Liver (tissue), 9 donors: ENCODE results near the gene CIC. TPM values are rescaled to one million over a fixed set of nuclear protein-coding genes. Genes with fewer than 3 reads are reported as not detected.

ENCODE experiments used
- DNase-seq: peaks from one replicate; pipeline ENCODE4 v3.0.0-alpha.2; 2017; ENCODE audit warnings: low spot score
- H3K27ac ChIP-seq, 2 donors: one replicate each; pipeline ENCODE4 v1.7.0; 2013; ENCODE audit warnings: inconsistent platforms in 2 of 2, low read length in 2 of 2, control low read depth in 1 of 2, low read depth in 1 of 2, mild to moderate bottlenecking in 1 of 2
- H3K27me3 ChIP-seq, 4 donors: one replicate each; pipeline versions ENCODE4 v1.6.1 to v1.7.0; 2013; ENCODE audit warnings: low read length in 3 of 4, inconsistent platforms in 1 of 4, mild to moderate bottlenecking in 1 of 4, moderate library complexity in 1 of 4; ENCODE audit not compliant: control insufficient read depth in 4 of 4, insufficient read depth in 4 of 4
- H3K36me3 ChIP-seq, 4 donors: one replicate each; pipeline versions ENCODE4 v1.6.1 to v1.7.0; 2013; ENCODE audit warnings: low read length in 3 of 4, mild to moderate bottlenecking in 3 of 4, low read depth in 1 of 4, moderate library complexity in 1 of 4; ENCODE audit not compliant: control insufficient read depth in 4 of 4, insufficient read depth in 3 of 4
- H3K4me1 ChIP-seq, 4 donors: one replicate each; pipeline versions ENCODE4 v1.6.1 to v1.7.0; 2013; ENCODE audit warnings: low read length in 3 of 4, mild to moderate bottlenecking in 3 of 4, moderate library complexity in 1 of 4; ENCODE audit not compliant: control insufficient read depth in 4 of 4, insufficient read depth in 4 of 4
- H3K4me3 ChIP-seq, 3 donors: one replicate each; pipeline versions ENCODE4 v1.6.1 to v1.7.0; 2013; ENCODE audit warnings: low read length in 3 of 3, control low read depth in 1 of 3, low read depth in 1 of 3, mild to moderate bottlenecking in 1 of 3
- H3K9ac ChIP-seq, 2 donors: one replicate each; pipeline ENCODE4 v1.7.0; 2013; ENCODE audit warnings: low read length in 2 of 2, mild to moderate bottlenecking in 2 of 2, moderate library complexity in 2 of 2, control low read depth in 1 of 2, low read depth in 1 of 2
- H3K9me3 ChIP-seq, 4 donors: one replicate each; pipeline versions ENCODE4 v1.6.1 to v1.7.0; 2013; ENCODE audit warnings: low read length in 3 of 4; ENCODE audit not compliant: control insufficient read depth in 4 of 4
- CTCF ChIP-seq: fragments of 150-350 bp; IDR thresholded peaks from 2 replicates; pipeline ENCODE4 v1.5.1; 2017; ENCODE audit warnings: improper control_type of control experiment, low read depth, low read length; ENCODE audit not compliant: missing input control
- EGR1 ChIP-seq, 2 donors: IDR thresholded peaks; 2 replicates each; pipeline ENCODE4 v1.6.1; 2016 to 2018; ENCODE audit warnings: antibody characterized with exemption in 2 of 2, low read depth in 2 of 2
- FOXA1 ChIP-seq: IDR thresholded peaks from 2 replicates; pipeline ENCODE4 v1.6.1; 2016; ENCODE audit warnings: antibody characterized with exemption
- HNF4G ChIP-seq: IDR thresholded peaks from 2 replicates; pipeline ENCODE4 v1.6.1; 2016; ENCODE audit warnings: antibody characterized with exemption
- JUND ChIP-seq, 2 donors: IDR thresholded peaks; 2 replicates each; pipeline ENCODE4 v1.6.1; 2016; ENCODE audit warnings: antibody characterized with exemption in 2 of 2
- RAD21 ChIP-seq, 2 donors: IDR thresholded peaks; 2 replicates each; pipeline ENCODE4 v1.6.1; 2016; ENCODE audit warnings: antibody characterized with exemption in 2 of 2, mild to moderate bottlenecking in 2 of 2
- REST ChIP-seq: IDR thresholded peaks from 2 replicates; pipeline ENCODE4 v1.6.1; 2016; ENCODE audit warnings: antibody characterized with exemption, mild to moderate bottlenecking
- SP1 ChIP-seq: IDR thresholded peaks from 2 replicates; pipeline ENCODE4 v1.6.1; 2018; ENCODE audit warnings: antibody characterized with exemption, mild to moderate bottlenecking
- TAF1 ChIP-seq: conservative IDR thresholded peaks from 2 replicates; pipeline ENCODE4 v1.6.1; 2016; ENCODE audit warnings: antibody characterized with exemption, mild to moderate bottlenecking
- YY1 ChIP-seq: IDR thresholded peaks from 2 replicates; pipeline ENCODE4 v1.6.1; 2016; ENCODE audit warnings: antibody characterized with exemption, mild to moderate bottlenecking
- WGBS: extraction: QIAGEN DNeasy Blood & Tissue Kit; methylation state at CpG from one replicate; pipeline ENCODE4 v1.1.7; 2013; 5-methylcytosine and 5-hydroxymethylcytosine counted together
- polyA plus RNA-seq, 2 donors: library from polyadenylated mRNA; stranded (reverse) in 1 of 2; unstranded in 1 of 2; fragments of 200-250 nt in 1 of 2; fragments of >200 nt in 1 of 2; fragmentation: Nextera tagmentation in 1 of 2; extraction: Ambion mirVana in 1 of 2; gene quantifications; one replicate each; pipeline versions ENCODE4 v1.2.1 to v1.2.3, GENCODE V29; 2013 to 2015
- total RNA-seq, 2 donors: library from RNA; depleted of rRNA; stranded (reverse); fragments of >200 nt; gene quantifications; one replicate each; pipeline ENCODE4 v1.2.3, GENCODE V29; 2014
- TF ChIP-seq, protein P1 (sequence below): IDR thresholded peaks from 2 replicates; pipeline ENCODE4 v1.6.1; 2016; ENCODE audit warnings: antibody characterized with exemption
- donor health status: healthy.
- donor health status: healthy.
- donor health status: healthy.
- donor health status: healthy.
- donor health status: healthy.

CIC gene
- total and polyA plus RNA-seq, 4 donors, result 5.6 to 21.3 (median 17.2) TPM

- H3K27me3 ChIP-seq, result no peaks in the 10 kb centered on the region
- peaks cover 2 to 11% (median 8%) of the 10 kb centered on the region in 4 donors for H3K4me1 ChIP-seq
- H3K4me3 ChIP-seq, result no peak overlapping the region
- no peak overlapping the region for H3K9ac ChIP-seq
- TF ChIP-seq, protein P1, sequence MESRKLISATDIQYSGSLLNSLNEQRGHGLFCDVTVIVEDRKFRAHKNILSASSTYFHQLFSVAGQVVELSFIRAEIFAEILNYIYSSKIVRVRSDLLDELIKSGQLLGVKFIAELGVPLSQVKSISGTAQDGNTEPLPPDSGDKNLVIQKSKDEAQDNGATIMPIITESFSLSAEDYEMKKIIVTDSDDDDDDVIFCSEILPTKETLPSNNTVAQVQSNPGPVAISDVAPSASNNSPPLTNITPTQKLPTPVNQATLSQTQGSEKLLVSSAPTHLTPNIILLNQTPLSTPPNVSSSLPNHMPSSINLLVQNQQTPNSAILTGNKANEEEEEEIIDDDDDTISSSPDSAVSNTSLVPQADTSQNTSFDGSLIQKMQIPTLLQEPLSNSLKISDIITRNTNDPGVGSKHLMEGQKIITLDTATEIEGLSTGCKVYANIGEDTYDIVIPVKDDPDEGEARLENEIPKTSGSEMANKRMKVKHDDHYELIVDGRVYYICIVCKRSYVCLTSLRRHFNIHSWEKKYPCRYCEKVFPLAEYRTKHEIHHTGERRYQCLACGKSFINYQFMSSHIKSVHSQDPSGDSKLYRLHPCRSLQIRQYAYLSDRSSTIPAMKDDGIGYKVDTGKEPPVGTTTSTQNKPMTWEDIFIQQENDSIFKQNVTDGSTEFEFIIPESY, result no peak
- TF ChIP-seq CTCF (no peak), JUND (IDR thresholded peaks at IDR 0.05) (no peak), HNF4G (no peak), REST (no peak), TAF1 (no peak)
- 87% methylated on average over 5 of the region's 5 CpGs for WGBS
- no peak for DNase-seq
- H3K36me3 ChIP-seq, result no peaks in the 10 kb centered on the region
- H3K27ac ChIP-seq, result no peak overlapping the region
- no peaks in the 10 kb centered on the region for H3K9me3 ChIP-seq
Observed at GRCh38 chr19:42312370-42312769, 43.3 kb downstream of the CIC start.

DNA sequence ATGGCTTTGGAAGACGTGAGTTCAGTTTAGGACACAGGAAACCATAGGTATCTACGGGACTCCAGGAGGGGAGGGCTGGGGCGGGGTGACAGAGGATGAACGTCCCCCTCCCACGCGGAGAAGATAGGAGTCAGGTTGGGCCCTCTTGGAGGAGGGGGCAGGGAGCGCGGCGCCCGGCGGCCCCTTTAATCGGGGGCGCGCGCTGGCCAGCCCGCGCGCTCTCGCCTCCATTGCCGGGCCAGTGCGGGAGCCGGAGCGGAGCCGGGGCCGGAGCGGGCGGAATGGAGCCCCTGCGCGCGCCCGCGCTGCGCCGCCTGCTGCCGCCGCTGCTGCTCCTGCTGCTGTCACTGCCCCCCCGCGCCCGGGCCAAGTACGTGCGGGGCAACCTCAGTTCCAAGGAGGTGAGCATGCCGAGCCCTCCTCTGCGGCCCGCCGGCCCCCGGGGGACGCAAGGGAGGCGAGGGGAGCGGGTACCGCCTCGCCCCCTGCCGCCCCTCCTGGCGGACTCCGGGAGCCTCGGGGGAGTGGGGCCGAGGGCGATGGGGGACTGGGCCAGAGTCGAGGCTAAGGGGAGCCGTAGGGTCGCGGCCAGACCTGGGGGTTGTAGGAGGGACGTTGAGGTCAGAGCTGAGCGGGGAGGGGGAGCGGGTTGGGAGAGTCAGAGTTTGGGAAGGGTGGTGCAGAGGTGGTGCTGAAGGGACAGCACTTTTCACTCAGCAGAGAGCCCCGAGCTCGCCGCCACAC, 44.2 kb downstream of the CIC start, which contains the start of gene TMEM145:
TMEM145 (plus strand) TSS at position 214 of the 744 bp plus-strand sequence; CDS start at position 282, 68 bp downstream.
- Histone ChIP-seq H3K9ac (no peak within 1 kb of the TSS), H3K27me3 (no peaks in the 10 kb centered on the region), H3K4me1 (peaks cover 2 to 11% (median 8%) of the 10 kb centered on the region in 4 donors), H3K4me3 (peak within 1 kb of the TSS in 1 of 3 donors; percentile 47), H3K36me3 (no peaks in the 10 kb centered on the region), H3K9me3 (no peaks in the 10 kb centered on the region), H3K27ac (no peak within 1 kb of the TSS)
- no peak for DNase-seq
- no peak for TF ChIP-seq FOXA1
- no peak for TF ChIP-seq JUND (IDR thresholded peaks at IDR 0.05)
- TF ChIP-seq YY1, result no peak
- no peak for TF ChIP-seq EGR1 (IDR thresholded peaks at IDR 0.05; ENCODE audit: low read depth in 2 of 2)
- peak; percentile 98 for TF ChIP-seq REST
- TF ChIP-seq, protein P1, result no peak
- no peak for TF ChIP-seq SP1
- TF ChIP-seq RAD21 (IDR thresholded peaks at IDR 0.05), result no peak
- WGBS, result 1% methylated on average over 67 of the region's 67 CpGs
